AG08395 (cell line): Measurements from ENCODE around the gene UBR2.
"Not testable (repeated sequence)": the region's sequence is repeated elsewhere in the genome, so short reads cannot be mapped to it uniquely, and the experiment has no call there.

ENCODE experiments used
- DNase-seq: peaks from one replicate; pipeline ENCODE4 v3.0.0; 2012; ENCODE audit warnings: mixed read lengths, low spot score

Gene UBR2

GRCh38 chr6:42693725-42694323, 130.0 kb downstream of the UBR2 start:
- DNase-seq = no peak

GRCh38 chr6:42694586-42694985, 130.8 kb downstream of the UBR2 start:
- DNase-seq = peak; percentile 89

- peak; percentile 84 for DNase-seq
Observed at GRCh38 chr6:42696526-42697267, 132.9 kb downstream of the UBR2 start.

- DNase-seq = no peak
Observed at GRCh38 chr6:42697268-42697655, 133.4 kb downstream of the UBR2 start.

- no peak for DNase-seq
Observed at GRCh38 chr6:42698217-42698616, 134.4 kb downstream of the UBR2 start.

GRCh38 chr6:42702200-42702599, 138.4 kb downstream of the UBR2 start:
- DNase-seq = peak; percentile 47

- DNase-seq = not testable (repeated sequence)
Observed at GRCh38 chr6:42702786-42703185, 139.0 kb downstream of the UBR2 start.

- DNase-seq = no peak
Observed at GRCh38 chr6:42704251-42704936, 140.6 kb downstream of the UBR2 start.

GRCh38 chr6:42704937-42705374, 141.1 kb downstream of the UBR2 start:
- no peak for DNase-seq

GRCh38 chr6:42707595-42707994, 143.8 kb downstream of the UBR2 start:
- DNase-seq = no peak

GRCh38 chr6:42708096-42708495, 144.3 kb downstream of the UBR2 start:
- no peak for DNase-seq

GRCh38 chr6:42709871-42710270, 146.0 kb downstream of the UBR2 start:
- no peak for DNase-seq

- no peak for DNase-seq
Observed at GRCh38 chr6:42710316-42710715, 146.5 kb downstream of the UBR2 start.

- DNase-seq = no peak
Observed at GRCh38 chr6:42711930-42712329, 148.1 kb downstream of the UBR2 start.

- DNase-seq = no peak
Observed at GRCh38 chr6:42714098-42714761, 150.4 kb downstream of the UBR2 start.

GRCh38 chr6:42715871-42716270, 152.0 kb downstream of the UBR2 start:
- DNase-seq = no peak

- DNase-seq = no peak
Observed at GRCh38 chr6:42720739-42721138, 156.9 kb downstream of the UBR2 start.

GRCh38 chr6:42722497-42722896, 158.7 kb downstream of the UBR2 start, which contains the start of gene PRPH2:
TSS of gene PRPH2 (minus strand) at chr6:42722597. CDS start at chr6:42722334, 263 bp downstream.
- no peak for DNase-seq

- no peak for DNase-seq
Observed at GRCh38 chr6:42724825-42725224, 161.0 kb downstream of the UBR2 start.

- no peak for DNase-seq
Observed at GRCh38 chr6:42726026-42726425, 162.2 kb downstream of the UBR2 start.

- peak; percentile 89 for DNase-seq
Observed at GRCh38 chr6:42726485-42727086, 162.8 kb downstream of the UBR2 start.

GRCh38 chr6:42727087-42727611, 163.3 kb downstream of the UBR2 start:
- DNase-seq = no peak
